Astrocyte (in vitro differentiated cells and primary cell): ENCODE measurements around the gene SLC8A3.

Experiments used
- EZH2 ChIP-seq: IDR thresholded peaks from 2 replicates; pipeline ENCODE4 v1.6.1; 2012; ENCODE audit warnings: mild to moderate bottlenecking, low read length, inconsistent platforms; ENCODE audit not compliant: insufficient read depth
- TF ChIP-seq, protein P1 (sequence below): IDR thresholded peaks from 2 replicates; pipeline ENCODE4 v1.5.1; 2011; ENCODE audit warnings: low read depth, mild to moderate bottlenecking, inconsistent platforms, low read length, moderate library complexity; ENCODE audit not compliant: insufficient read depth

DNA sequence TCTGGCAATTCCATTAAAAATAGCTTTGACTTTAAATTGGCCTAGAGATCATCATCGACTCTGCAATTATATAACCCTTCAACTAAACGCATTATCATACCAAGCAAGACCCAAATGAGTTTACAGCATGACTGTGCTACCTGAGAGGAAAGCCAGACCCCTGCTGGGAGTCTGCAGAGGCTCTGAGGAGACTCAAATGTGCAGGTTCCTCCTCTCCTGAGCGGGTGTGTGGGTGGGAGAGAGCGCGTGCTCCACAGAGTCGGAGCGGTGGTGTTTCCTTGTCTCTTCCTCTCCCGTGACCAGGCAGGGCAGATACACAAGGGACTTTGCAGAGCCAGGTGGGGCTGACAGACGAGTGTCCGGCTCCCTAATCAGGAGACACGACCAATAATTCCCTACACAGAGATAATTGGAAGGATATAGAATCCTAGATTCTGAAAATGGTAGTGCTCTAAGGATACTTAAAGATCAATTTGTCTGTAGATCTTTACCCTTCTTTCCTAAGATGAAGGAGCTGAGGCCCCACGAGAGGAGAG lies 74.1 kb downstream of the SLC8A3 start:
- TF ChIP-seq EZH2: no peak
- TF ChIP-seq, protein P1, sequence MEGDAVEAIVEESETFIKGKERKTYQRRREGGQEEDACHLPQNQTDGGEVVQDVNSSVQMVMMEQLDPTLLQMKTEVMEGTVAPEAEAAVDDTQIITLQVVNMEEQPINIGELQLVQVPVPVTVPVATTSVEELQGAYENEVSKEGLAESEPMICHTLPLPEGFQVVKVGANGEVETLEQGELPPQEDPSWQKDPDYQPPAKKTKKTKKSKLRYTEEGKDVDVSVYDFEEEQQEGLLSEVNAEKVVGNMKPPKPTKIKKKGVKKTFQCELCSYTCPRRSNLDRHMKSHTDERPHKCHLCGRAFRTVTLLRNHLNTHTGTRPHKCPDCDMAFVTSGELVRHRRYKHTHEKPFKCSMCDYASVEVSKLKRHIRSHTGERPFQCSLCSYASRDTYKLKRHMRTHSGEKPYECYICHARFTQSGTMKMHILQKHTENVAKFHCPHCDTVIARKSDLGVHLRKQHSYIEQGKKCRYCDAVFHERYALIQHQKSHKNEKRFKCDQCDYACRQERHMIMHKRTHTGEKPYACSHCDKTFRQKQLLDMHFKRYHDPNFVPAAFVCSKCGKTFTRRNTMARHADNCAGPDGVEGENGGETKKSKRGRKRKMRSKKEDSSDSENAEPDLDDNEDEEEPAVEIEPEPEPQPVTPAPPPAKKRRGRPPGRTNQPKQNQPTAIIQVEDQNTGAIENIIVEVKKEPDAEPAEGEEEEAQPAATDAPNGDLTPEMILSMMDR: no peak
